Keratinocyte (primary cell): Measurements from ENCODE around the gene RIT1.

Source experiments
- EZH2 ChIP-seq: IDR thresholded peaks from one replicate; pipeline ENCODE4 v1.6.1; 2012; ENCODE audit warnings: inconsistent platforms, mild to moderate bottlenecking, low read length, moderate library complexity
- TF ChIP-seq, protein P1 (sequence below), 3 experiments: IDR thresholded peaks in 1 of 3; conservative IDR thresholded peaks in 1 of 3; optimal IDR thresholded peaks in 1 of 3; 2 replicates in 2 of 3; 3 replicates in 1 of 3; pipeline versions ENCODE3 to v1.5.1; 2011; ENCODE audit warnings: low read length in 3 of 3, mild to moderate bottlenecking in 3 of 3, moderate library complexity in 2 of 3, control low read depth in 1 of 3, inconsistent platforms in 1 of 3; ENCODE audit not compliant: insufficient read depth in 2 of 3; ENCODE audit errors: extremely low read depth in 1 of 3

- TF ChIP-seq, protein P1, sequence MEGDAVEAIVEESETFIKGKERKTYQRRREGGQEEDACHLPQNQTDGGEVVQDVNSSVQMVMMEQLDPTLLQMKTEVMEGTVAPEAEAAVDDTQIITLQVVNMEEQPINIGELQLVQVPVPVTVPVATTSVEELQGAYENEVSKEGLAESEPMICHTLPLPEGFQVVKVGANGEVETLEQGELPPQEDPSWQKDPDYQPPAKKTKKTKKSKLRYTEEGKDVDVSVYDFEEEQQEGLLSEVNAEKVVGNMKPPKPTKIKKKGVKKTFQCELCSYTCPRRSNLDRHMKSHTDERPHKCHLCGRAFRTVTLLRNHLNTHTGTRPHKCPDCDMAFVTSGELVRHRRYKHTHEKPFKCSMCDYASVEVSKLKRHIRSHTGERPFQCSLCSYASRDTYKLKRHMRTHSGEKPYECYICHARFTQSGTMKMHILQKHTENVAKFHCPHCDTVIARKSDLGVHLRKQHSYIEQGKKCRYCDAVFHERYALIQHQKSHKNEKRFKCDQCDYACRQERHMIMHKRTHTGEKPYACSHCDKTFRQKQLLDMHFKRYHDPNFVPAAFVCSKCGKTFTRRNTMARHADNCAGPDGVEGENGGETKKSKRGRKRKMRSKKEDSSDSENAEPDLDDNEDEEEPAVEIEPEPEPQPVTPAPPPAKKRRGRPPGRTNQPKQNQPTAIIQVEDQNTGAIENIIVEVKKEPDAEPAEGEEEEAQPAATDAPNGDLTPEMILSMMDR (optimal IDR thresholded peaks at IDR 0.05 in 1 of 3, IDR thresholded peaks at IDR 0.05 in 1 of 3, conservative IDR thresholded peaks at IDR 0.05 in 1 of 3; ENCODE audit: extremely low read depth in 1 of 3, insufficient read depth in 2 of 3, low read length in 3 of 3): no peak
- TF ChIP-seq EZH2: no peak
Observed at GRCh38 chr1:155919801-155920200, 8.7 kb upstream of the RIT1 start.
